Small intestine (tissue), 7 donors: ENCODE results near the gene EIF4A2. TPM values are rescaled to one million over a fixed set of nuclear protein-coding genes. Genes with fewer than 3 reads are reported as not detected.

Experiments
- DNase-seq, 2 donors: peaks; one replicate each; pipeline versions ENCODE4 v3.0.0 to v3.0.0-alpha.2; 2013
- FAIRE-seq: peaks from 2 replicates; lab custom pipeline; 2012; peaks lifted over from hg19 to GRCh38; lab: Jason Lieb, UNC
- H3K27ac ChIP-seq, 3 donors: one replicate each; pipeline ENCODE4 v1.5.1; 2013; ENCODE audit warnings: low read length in 2 of 3, mild to moderate bottlenecking in 2 of 3, control low read depth in 1 of 3, inconsistent platforms in 1 of 3, low read depth in 1 of 3, moderate library complexity in 1 of 3
- H3K27me3 ChIP-seq, 3 donors: one replicate each; pipeline ENCODE4 v1.6.1; 2013; ENCODE audit warnings: low read length in 3 of 3, inconsistent platforms in 1 of 3; ENCODE audit not compliant: control insufficient read depth in 3 of 3, insufficient read depth in 3 of 3
- H3K36me3 ChIP-seq, 3 donors: one replicate each; pipeline ENCODE4 v1.6.1; 2013; ENCODE audit warnings: low read length in 3 of 3, inconsistent platforms in 1 of 3, low read depth in 1 of 3, mild to moderate bottlenecking in 1 of 3, moderate library complexity in 1 of 3; ENCODE audit not compliant: control insufficient read depth in 3 of 3, insufficient read depth in 2 of 3
- H3K4me1 ChIP-seq, 3 donors: one replicate each; pipeline ENCODE4 v1.6.1; 2013; ENCODE audit warnings: low read length in 2 of 3, inconsistent platforms in 1 of 3, low read depth in 1 of 3, mild to moderate bottlenecking in 1 of 3, moderate library complexity in 1 of 3; ENCODE audit not compliant: control insufficient read depth in 3 of 3, insufficient read depth in 2 of 3
- H3K4me3 ChIP-seq, 3 donors: one replicate each; pipeline ENCODE4 v1.5.1; 2013; ENCODE audit warnings: low read length in 3 of 3, control low read depth in 1 of 3, inconsistent platforms in 1 of 3, low read depth in 1 of 3, mild to moderate bottlenecking in 1 of 3, moderate library complexity in 1 of 3
- H3K9me3 ChIP-seq, 2 donors: one replicate each; pipeline ENCODE4 v1.6.1; 2013; ENCODE audit warnings: low read depth in 1 of 2, low read length in 1 of 2; ENCODE audit not compliant: control insufficient read depth in 2 of 2, insufficient read depth in 1 of 2
- WGBS, 3 donors: extraction: QIAGEN DNeasy Blood & Tissue Kit; methylation state at CpG; one replicate each; pipeline ENCODE4 v1.1.7; 2013; 5-methylcytosine and 5-hydroxymethylcytosine counted together
- polyA plus RNA-seq, 4 donors: library from polyadenylated mRNA; stranded (reverse) in 3 of 4; unstranded in 1 of 4; fragments of 200-250 nt in 3 of 4; fragments of 120-200 nt in 1 of 4; gene quantifications; one replicate each; pipeline versions ENCODE4 v1.2.1 to v1.2.3, GENCODE V29; 2013
- donor health status: healthy with polysubstance abuse.
- donor health status: control.
- donor health status: control.
- donor health status: Bipolar disorder and iron deficiency.
- donor health status: healthy.

EIF4A2 gene
- polyA plus RNA-seq, 4 donors = 288 to 723 (median 396) TPM

- Histone ChIP-seq H3K27ac (peak overlapping the region in 2 of 3 donors; percentile 26 to 79), H3K4me1 (peaks cover 0 to 9% (median 0%) of the 10 kb centered on the region in 3 donors), H3K4me3 (peak overlapping the region; percentile 48 to 61 (median 53)), H3K9me3 (no peaks in the 10 kb centered on the region), H3K36me3 (no peaks in the 10 kb centered on the region), H3K27me3 (no peaks in the 10 kb centered on the region)
- WGBS, 3 donors = 20 to 28% (median 26%) methylated on average over 28 of the region's 28 CpGs
- DNase-seq (peak; percentile 45 to 72), FAIRE-seq (no peak)
Measured at GRCh38 chr3:186772701-186773417, 10.5 kb upstream of the EIF4A2 start.

- no peaks in the 10 kb centered on the region for H3K9me3 ChIP-seq
- 74 to 85% (median 83%) methylated on average over 8 of the region's 8 CpGs for WGBS, 3 donors
- no peak overlapping the region for H3K27ac ChIP-seq
- no peaks in the 10 kb centered on the region for H3K36me3 ChIP-seq
- FAIRE-seq (no peak), DNase-seq (no peak)
- no peak overlapping the region for H3K4me3 ChIP-seq
- peaks cover 0 to 9% (median 0%) of the 10 kb centered on the region in 3 donors for H3K4me1 ChIP-seq
- H3K27me3 ChIP-seq = no peaks in the 10 kb centered on the region
Measured at GRCh38 chr3:186775999-186776398, 7.4 kb upstream of the EIF4A2 start.

- Histone ChIP-seq H3K4me1 (no peaks in the 10 kb centered on the region), H3K27me3 (no peaks in the 10 kb centered on the region), H3K27ac (no peak overlapping the region), H3K9me3 (no peaks in the 10 kb centered on the region), H3K4me3 (no peak overlapping the region), H3K36me3 (peaks cover 0 to 4% (median 0%) of the 10 kb centered on the region in 3 donors)
- 92 to 96% (median 94%) methylated on average over 5 of the region's 5 CpGs for WGBS, 3 donors
- FAIRE-seq (no peak), DNase-seq (no peak)
Measured at GRCh38 chr3:186779204-186779603, 4.2 kb upstream of the EIF4A2 start.

- Histone ChIP-seq H3K27ac (peak overlapping the region; percentile 91 to 99 (median 96)), H3K27me3 (no peaks in the 10 kb centered on the region), H3K9me3 (no peaks in the 10 kb centered on the region), H3K36me3 (peaks cover 11 to 21% (median 13%) of the 10 kb centered on the region in 3 donors), H3K4me3 (peak overlapping the region; percentile 78 to 97 (median 93)), H3K4me1 (peaks cover 0 to 7% (median 5%) of the 10 kb centered on the region in 3 donors)
- 1 to 3% (median 2%) methylated on average over 21 of the region's 21 CpGs for WGBS, 3 donors
- FAIRE-seq (no peak), DNase-seq (peak in 1 of 2 donors; percentile 48)
Measured at GRCh38 chr3:186782542-186783057, 777 bp upstream of the EIF4A2 start.

- H3K27ac ChIP-seq = peak overlapping the region; percentile 91 to 99 (median 96)
- no peaks in the 10 kb centered on the region for H3K9me3 ChIP-seq
- peak overlapping the region; percentile 78 to 97 (median 93) for H3K4me3 ChIP-seq
- H3K36me3 ChIP-seq = peaks cover 17 to 30% (median 22%) of the 10 kb centered on the region in 3 donors
- no peaks in the 10 kb centered on the region for H3K27me3 ChIP-seq
- 0 to 1% (median 0%) methylated on average over 56 of the region's 56 CpGs for WGBS, 3 donors
- peaks cover 0 to 7% (median 5%) of the 10 kb centered on the region in 3 donors for H3K4me1 ChIP-seq
- FAIRE-seq = no peak
- peak; percentile 80 to 92 for DNase-seq
Measured at GRCh38 chr3:186783731-186784515, 546 bp downstream of the EIF4A2 start.

- 1 to 7% (median 3%) methylated on average over 7 of the region's 7 CpGs for WGBS, 3 donors
Measured at GRCh38 chr3:186784820-186785494, 1.6 kb downstream of the EIF4A2 start.

GRCh38 chr3:186785495-186786018 is 2.2 kb downstream of the EIF4A2 start:
- WGBS, 3 donors = 2 to 12% (median 5%) methylated on average over 7 of the region's 7 CpGs
- FAIRE-seq = no peak
- Histone ChIP-seq H3K27me3 (no peaks in the 10 kb centered on the region), H3K36me3 (peaks cover 22 to 32% (median 27%) of the 10 kb centered on the region in 3 donors), H3K4me3 (peak overlapping the region; percentile 78 to 97 (median 93)), H3K27ac (peak overlapping the region in 1 of 3 donors; percentile 8), H3K9me3 (no peaks in the 10 kb centered on the region), H3K4me1 (peaks cover 0 to 7% (median 5%) of the 10 kb centered on the region in 3 donors)
- no peak for DNase-seq

More at GRCh38 chr3:186784820-186785494, 1.6 kb downstream of the EIF4A2 start:
- Histone ChIP-seq H3K9me3 (no peaks in the 10 kb centered on the region), H3K4me3 (peak overlapping the region; percentile 78 to 97 (median 93)), H3K36me3 (peaks cover 19 to 32% (median 25%) of the 10 kb centered on the region in 3 donors), H3K27me3 (no peaks in the 10 kb centered on the region), H3K27ac (peak overlapping the region in 1 of 3 donors; percentile 91), H3K4me1 (peaks cover 0 to 7% (median 5%) of the 10 kb centered on the region in 3 donors)
- no peak for DNase-seq
- FAIRE-seq = no peak
